K562 (cell line): ENCODE results near the gene PRR23E.

ENCODE experiments used
- EZH2 ChIP-seq: IDR thresholded peaks from 2 replicates; pipeline ENCODE4 v1.6.1; 2012; ENCODE audit warnings: low read depth, mild to moderate bottlenecking, inconsistent platforms, low read length, borderline replicate concordance
- RBBP5 ChIP-seq: fragments of 200-600 bp; sonication (generic); IDR thresholded peaks from 2 replicates; pipeline ENCODE4 v1.6.1; 2012; ENCODE audit warnings: borderline replicate concordance, mild to moderate bottlenecking, low read length, control low read depth, inconsistent platforms; ENCODE audit not compliant: insufficient read depth, poor library complexity, severe bottlenecking
- TAF15 ChIP-seq: fragments of 200-400 bp; formaldehyde crosslinking; IDR thresholded peaks from 2 replicates; pipeline ENCODE4 v1.6.1; 2017; ENCODE audit warnings: mild to moderate bottlenecking, low read depth, low read length, moderate library complexity
- TF ChIP-seq, protein P1 (sequence below), 3 experiments: IDR thresholded peaks in 2 of 3; conservative IDR thresholded peaks in 1 of 3; 2 replicates each; pipeline ENCODE4 v1.5.1; 2011 to 2012; ENCODE audit warnings: low read length in 3 of 3, mild to moderate bottlenecking in 3 of 3, control low read depth in 2 of 3, improper control_type of control experiment in 1 of 3, inconsistent platforms in 1 of 3, low read depth in 1 of 3, mixed read lengths in 1 of 3, moderate library complexity in 1 of 3; ENCODE audit not compliant: insufficient read depth in 2 of 3
- TF ChIP-seq, protein P2 (sequence below), 2 experiments: fragments of 250-450 bp in 1 of 2; fragments of 450-650 bp in 1 of 2; sonication (Bioruptor Pico) in 1 of 2; IDR thresholded peaks; 2 replicates each; pipeline versions ENCODE4 v1.6.1 to v1.8.0; 2016 to 2021; ENCODE audit warnings: mild to moderate bottlenecking in 2 of 2, moderate library complexity in 2 of 2, missing compliant biosample characterization in 1 of 2, missing genetic modification characterization in 1 of 2
- TF ChIP-seq, protein P3 (sequence below), 2 experiments: fragments of 200-800 bp in 1 of 2; sonication (Bioruptor generic) in 1 of 2; sonication (generic) in 1 of 2; formaldehyde crosslinking in 1 of 2; IDR thresholded peaks in 1 of 2; conservative IDR thresholded peaks in 1 of 2; 2 replicates each; pipeline versions ENCODE4 v1.5.0 to v1.6.1; 2016 to 2020; ENCODE audit warnings: missing compliant biosample characterization in 1 of 2, missing genetic modification characterization in 1 of 2, missing genetic modification reagents in 1 of 2
- TF ChIP-seq, protein P4 (sequence below): sonication (generic); IDR thresholded peaks from 2 replicates; pipeline ENCODE4 v1.6.1; 2016
- TF ChIP-seq, protein P5 (sequence below): sonication (generic); formaldehyde crosslinking; IDR thresholded peaks from 2 replicates; pipeline ENCODE4 v1.8.1; 2023; ENCODE audit warnings: mild to moderate bottlenecking, missing genetic modification reagents

DNA sequence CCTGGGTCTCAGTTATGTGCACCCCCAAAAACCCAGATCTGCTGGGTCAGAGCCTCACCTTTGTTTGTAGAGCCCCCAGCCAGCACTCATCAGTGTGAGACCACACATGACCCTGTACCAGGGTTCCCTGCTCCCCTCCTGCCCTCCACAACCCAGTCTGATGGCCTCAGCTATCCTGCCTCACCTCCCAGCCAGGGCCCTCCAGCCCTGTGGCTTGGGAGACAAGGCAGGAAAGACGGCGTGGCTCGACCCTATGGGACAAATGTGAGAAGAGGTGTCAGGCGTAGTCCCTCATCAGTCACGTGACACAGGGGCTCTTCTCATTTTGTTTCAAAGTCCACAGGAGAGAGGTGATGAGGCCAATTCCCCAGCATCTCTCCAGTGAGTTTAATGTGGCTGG, 28.3 kb upstream of the PRR23E start:
- TF ChIP-seq, protein P1, sequence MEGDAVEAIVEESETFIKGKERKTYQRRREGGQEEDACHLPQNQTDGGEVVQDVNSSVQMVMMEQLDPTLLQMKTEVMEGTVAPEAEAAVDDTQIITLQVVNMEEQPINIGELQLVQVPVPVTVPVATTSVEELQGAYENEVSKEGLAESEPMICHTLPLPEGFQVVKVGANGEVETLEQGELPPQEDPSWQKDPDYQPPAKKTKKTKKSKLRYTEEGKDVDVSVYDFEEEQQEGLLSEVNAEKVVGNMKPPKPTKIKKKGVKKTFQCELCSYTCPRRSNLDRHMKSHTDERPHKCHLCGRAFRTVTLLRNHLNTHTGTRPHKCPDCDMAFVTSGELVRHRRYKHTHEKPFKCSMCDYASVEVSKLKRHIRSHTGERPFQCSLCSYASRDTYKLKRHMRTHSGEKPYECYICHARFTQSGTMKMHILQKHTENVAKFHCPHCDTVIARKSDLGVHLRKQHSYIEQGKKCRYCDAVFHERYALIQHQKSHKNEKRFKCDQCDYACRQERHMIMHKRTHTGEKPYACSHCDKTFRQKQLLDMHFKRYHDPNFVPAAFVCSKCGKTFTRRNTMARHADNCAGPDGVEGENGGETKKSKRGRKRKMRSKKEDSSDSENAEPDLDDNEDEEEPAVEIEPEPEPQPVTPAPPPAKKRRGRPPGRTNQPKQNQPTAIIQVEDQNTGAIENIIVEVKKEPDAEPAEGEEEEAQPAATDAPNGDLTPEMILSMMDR (IDR thresholded peaks at IDR 0.05 in 2 of 3, conservative IDR thresholded peaks at IDR 0.05 in 1 of 3; ENCODE audit: insufficient read depth in 2 of 3, low read depth in 1 of 3, low read length in 3 of 3), result no peak
- TF ChIP-seq, protein P2, sequence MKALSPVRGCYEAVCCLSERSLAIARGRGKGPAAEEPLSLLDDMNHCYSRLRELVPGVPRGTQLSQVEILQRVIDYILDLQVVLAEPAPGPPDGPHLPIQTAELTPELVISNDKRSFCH (CRISPR knock-in tag; IDR thresholded peaks at IDR 0.05), result no peak
- TF ChIP-seq, protein P2 (tag; IDR thresholded peaks at IDR 0.05), result no peak
- TF ChIP-seq TAF15 (no peak), RBBP5 (no peak), EZH2 (no peak)
- TF ChIP-seq, protein P3, sequence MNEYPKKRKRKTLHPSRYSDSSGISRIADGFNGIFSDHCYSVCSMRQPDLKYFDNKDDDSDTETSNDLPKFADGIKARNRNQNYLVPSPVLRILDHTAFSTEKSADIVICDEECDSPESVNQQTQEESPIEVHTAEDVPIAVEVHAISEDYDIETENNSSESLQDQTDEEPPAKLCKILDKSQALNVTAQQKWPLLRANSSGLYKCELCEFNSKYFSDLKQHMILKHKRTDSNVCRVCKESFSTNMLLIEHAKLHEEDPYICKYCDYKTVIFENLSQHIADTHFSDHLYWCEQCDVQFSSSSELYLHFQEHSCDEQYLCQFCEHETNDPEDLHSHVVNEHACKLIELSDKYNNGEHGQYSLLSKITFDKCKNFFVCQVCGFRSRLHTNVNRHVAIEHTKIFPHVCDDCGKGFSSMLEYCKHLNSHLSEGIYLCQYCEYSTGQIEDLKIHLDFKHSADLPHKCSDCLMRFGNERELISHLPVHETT (CRISPR knock-in tag; conservative IDR thresholded peaks at IDR 0.05 in 1 of 2, IDR thresholded peaks at IDR 0.05 in 1 of 2), result no peak
- TF ChIP-seq, protein P4, sequence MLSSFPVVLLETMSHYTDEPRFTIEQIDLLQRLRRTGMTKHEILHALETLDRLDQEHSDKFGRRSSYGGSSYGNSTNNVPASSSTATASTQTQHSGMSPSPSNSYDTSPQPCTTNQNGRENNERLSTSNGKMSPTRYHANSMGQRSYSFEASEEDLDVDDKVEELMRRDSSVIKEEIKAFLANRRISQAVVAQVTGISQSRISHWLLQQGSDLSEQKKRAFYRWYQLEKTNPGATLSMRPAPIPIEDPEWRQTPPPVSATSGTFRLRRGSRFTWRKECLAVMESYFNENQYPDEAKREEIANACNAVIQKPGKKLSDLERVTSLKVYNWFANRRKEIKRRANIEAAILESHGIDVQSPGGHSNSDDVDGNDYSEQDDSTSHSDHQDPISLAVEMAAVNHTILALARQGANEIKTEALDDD, result no peak
- TF ChIP-seq, protein P5, sequence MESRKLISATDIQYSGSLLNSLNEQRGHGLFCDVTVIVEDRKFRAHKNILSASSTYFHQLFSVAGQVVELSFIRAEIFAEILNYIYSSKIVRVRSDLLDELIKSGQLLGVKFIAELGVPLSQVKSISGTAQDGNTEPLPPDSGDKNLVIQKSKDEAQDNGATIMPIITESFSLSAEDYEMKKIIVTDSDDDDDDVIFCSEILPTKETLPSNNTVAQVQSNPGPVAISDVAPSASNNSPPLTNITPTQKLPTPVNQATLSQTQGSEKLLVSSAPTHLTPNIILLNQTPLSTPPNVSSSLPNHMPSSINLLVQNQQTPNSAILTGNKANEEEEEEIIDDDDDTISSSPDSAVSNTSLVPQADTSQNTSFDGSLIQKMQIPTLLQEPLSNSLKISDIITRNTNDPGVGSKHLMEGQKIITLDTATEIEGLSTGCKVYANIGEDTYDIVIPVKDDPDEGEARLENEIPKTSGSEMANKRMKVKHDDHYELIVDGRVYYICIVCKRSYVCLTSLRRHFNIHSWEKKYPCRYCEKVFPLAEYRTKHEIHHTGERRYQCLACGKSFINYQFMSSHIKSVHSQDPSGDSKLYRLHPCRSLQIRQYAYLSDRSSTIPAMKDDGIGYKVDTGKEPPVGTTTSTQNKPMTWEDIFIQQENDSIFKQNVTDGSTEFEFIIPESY, result no peak
